ENCODE data around the gene EIF3K. TPM values are rescaled to one million over a fixed set of nuclear protein-coding genes. Genes with fewer than 3 reads are reported as not detected.

The EIF3K gene
- total RNA-seq, 6 donors from 2014 or later = 142 to 404 (median 242) TPM

DNA sequence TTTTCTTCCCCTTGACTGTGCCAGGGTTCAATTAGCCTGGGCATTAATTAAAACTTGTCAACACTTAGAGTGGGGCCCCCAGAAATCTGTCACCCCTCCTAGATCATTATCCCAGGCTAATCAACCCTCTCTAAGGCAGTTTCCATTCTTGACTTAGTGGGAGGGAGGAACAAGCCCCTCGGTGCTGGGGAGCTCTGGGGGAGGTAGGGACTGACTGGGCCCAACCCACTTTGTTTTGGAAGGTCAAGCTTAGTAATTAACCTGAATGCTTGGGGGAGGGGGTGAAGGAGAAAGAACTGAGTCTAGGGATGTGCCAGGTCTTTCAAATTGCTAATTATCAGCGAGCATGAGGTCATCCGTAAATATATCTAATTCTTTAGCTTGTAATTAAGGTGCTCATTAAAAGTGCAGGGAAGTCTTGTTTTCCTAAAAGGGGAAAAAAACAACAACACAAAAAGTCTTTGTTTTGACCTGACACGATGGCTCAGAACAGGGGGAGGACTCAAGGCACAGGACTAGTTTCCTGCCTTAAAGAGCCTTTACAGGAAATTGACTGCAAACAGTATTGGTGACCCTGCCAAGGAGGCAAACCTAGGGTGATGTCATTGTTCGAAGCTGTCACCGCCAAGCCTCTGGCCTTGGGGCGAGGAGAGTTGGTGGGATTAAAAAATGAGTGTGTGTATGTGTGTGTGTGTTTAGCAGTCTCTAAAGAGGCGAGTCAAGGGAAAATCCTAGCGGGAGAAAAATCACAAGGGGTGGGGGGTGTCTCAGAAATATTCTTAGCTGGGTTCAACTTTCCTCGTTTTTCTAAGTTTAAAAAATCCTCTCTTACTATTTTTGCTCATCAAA lies 47.9 kb downstream of the EIF3K start:
- Histone ChIP-seq H3K27ac (peak overlapping the region; percentile 87 to 97 (median 94)), H3K4me1 (peaks cover 99 to 100% (median 100%) of the 10 kb centered on the region in 4 donors), H3K27me3 (no peaks in the 10 kb centered on the region), H3K36me3 (no peaks in the 10 kb centered on the region), H3K9me3 (no peaks in the 10 kb centered on the region), H3K4me3 (no peak overlapping the region)
- no peak for DNase-seq
- 28% methylated on average over 10 of the region's 10 CpGs for WGBS, 2 donors
- ATAC-seq (ENCODE audit: low FRiP score in 2 of 2) = peak in 1 of 2 donors; percentile 80
- TF ChIP-seq, protein P1, sequence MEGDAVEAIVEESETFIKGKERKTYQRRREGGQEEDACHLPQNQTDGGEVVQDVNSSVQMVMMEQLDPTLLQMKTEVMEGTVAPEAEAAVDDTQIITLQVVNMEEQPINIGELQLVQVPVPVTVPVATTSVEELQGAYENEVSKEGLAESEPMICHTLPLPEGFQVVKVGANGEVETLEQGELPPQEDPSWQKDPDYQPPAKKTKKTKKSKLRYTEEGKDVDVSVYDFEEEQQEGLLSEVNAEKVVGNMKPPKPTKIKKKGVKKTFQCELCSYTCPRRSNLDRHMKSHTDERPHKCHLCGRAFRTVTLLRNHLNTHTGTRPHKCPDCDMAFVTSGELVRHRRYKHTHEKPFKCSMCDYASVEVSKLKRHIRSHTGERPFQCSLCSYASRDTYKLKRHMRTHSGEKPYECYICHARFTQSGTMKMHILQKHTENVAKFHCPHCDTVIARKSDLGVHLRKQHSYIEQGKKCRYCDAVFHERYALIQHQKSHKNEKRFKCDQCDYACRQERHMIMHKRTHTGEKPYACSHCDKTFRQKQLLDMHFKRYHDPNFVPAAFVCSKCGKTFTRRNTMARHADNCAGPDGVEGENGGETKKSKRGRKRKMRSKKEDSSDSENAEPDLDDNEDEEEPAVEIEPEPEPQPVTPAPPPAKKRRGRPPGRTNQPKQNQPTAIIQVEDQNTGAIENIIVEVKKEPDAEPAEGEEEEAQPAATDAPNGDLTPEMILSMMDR (IDR thresholded peaks at IDR 0.05) = no peak
- TF ChIP-seq EP300 (IDR thresholded peaks at IDR 0.05) (peak in 1 of 4 donors; percentile 62), POLR2A (IDR thresholded peaks at IDR 0.05) (no peak), POLR2AphosphoS5 (IDR thresholded peaks at IDR 0.05) (peak in 1 of 2 donors; percentile 64)

DNA sequence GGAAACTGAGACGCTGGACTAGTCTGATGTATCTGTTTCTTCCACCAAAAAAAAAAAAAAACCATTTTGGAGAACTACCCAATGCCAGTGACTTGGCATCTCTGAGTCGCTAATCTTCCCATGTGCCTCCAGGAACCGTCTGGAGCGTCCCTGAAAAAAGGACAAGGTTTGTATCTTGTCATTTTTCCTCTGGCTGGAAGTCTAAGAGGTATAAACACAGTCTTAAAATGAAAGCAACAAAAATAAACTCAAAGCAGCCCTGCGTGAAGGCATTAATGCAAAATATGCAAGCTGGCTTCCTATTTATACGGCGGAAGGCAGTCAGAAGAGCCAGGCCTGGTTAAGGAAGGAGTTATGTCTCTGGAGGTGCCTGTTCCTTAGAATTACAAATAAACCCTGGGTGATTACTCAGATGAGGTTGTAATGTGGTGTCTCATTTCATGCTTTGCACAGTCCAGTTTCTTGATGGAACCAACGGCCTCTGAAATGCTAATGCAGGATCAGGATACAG lies 48.7 kb downstream of the EIF3K start:
- H3K4me1 ChIP-seq = peaks cover 93 to 95% (median 94%) of the 10 kb centered on the region in 4 donors
- no peak for TF ChIP-seq POLR2AphosphoS5 (IDR thresholded peaks at IDR 0.05)
- no peak for TF ChIP-seq POLR2A (IDR thresholded peaks at IDR 0.05)
- TF ChIP-seq EP300 (IDR thresholded peaks at IDR 0.05) = no peak
- peak overlapping the region; percentile 87 to 97 (median 94) for H3K27ac ChIP-seq
- H3K36me3 ChIP-seq = peaks cover 0 to 4% (median 0%) of the 10 kb centered on the region in 4 donors
- DNase-seq (no peak), ATAC-seq (ENCODE audit: low FRiP score in 2 of 2) (no peak)
- H3K9me3 ChIP-seq = no peaks in the 10 kb centered on the region
- no peak overlapping the region for H3K4me3 ChIP-seq
- 18 to 39% methylated on average over 8 of the region's 8 CpGs for WGBS, 2 donors
- H3K27me3 ChIP-seq = no peaks in the 10 kb centered on the region

DNA sequence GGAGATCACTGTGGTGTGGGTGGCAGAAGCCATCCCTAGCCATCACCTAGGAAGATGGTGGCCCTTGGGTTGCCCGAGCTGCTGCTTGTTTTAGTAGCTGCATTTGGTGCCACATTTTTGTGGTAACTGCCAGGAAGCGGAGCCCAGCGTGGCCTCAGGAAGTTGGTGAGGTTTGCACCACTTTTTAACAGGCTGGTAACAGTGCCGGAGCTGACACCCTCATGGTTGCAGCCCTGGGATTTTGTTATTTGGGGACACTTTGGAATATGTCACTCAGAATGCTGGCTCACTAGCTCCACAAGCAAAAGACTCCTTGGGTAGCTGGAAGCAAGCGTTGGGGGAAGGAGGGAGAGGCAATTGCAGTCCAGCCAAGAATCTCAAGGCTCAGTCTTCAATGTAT lies 50.6 kb downstream of the EIF3K start:
- Histone ChIP-seq H3K36me3 (peaks cover 0 to 4% (median 0%) of the 10 kb centered on the region in 4 donors), H3K4me1 (peaks cover 83 to 90% (median 84%) of the 10 kb centered on the region in 4 donors), H3K27me3 (no peaks in the 10 kb centered on the region), H3K9me3 (no peaks in the 10 kb centered on the region), H3K4me3 (no peak overlapping the region), H3K27ac (peak overlapping the region; percentile 53 to 97 (median 82))
- DNase-seq (no peak), ATAC-seq (ENCODE audit: low FRiP score in 2 of 2) (no peak)
- TF ChIP-seq POLR2A (IDR thresholded peaks at IDR 0.05) (no peak), POLR2AphosphoS5 (IDR thresholded peaks at IDR 0.05) (no peak), EP300 (IDR thresholded peaks at IDR 0.05) (no peak)
- TF ChIP-seq, protein P1 (IDR thresholded peaks at IDR 0.05) = no peak
- WGBS, 2 donors = 41% methylated on average over 5 of the region's 5 CpGs; no CpG with 5 or more reads in 1 of the 2 donors

- ATAC-seq (ENCODE audit: low FRiP score in 2 of 2) (no peak), DNase-seq (no peak)
- Histone ChIP-seq H3K4me3 (no peak overlapping the region), H3K27me3 (no peaks in the 10 kb centered on the region), H3K27ac (peak overlapping the region; percentile 53 to 97 (median 82)), H3K4me1 (peaks cover 83 to 90% (median 84%) of the 10 kb centered on the region in 4 donors), H3K36me3 (peaks cover 0 to 4% (median 0%) of the 10 kb centered on the region in 4 donors), H3K9me3 (no peaks in the 10 kb centered on the region)
- TF ChIP-seq POLR2A (IDR thresholded peaks at IDR 0.05) (no peak), POLR2AphosphoS5 (IDR thresholded peaks at IDR 0.05) (no peak), EP300 (IDR thresholded peaks at IDR 0.05) (no peak)
- TF ChIP-seq, protein P1 (IDR thresholded peaks at IDR 0.05) = no peak
- WGBS, 2 donors = 56 to 69% methylated on average over 3 of the region's 3 CpGs
Measured at GRCh38 chr19:38670921-38671398, 52.0 kb downstream of the EIF3K start.

GRCh38 chr19:38671654-38672053 lies 52.7 kb downstream of the EIF3K start:
- DNase-seq (no peak), ATAC-seq (ENCODE audit: low FRiP score in 2 of 2) (no peak)
- no peaks in the 10 kb centered on the region for H3K27me3 ChIP-seq
- peaks cover 0 to 4% (median under 1%) of the 10 kb centered on the region in 4 donors for H3K36me3 ChIP-seq
- TF ChIP-seq POLR2A (IDR thresholded peaks at IDR 0.05) (no peak), EP300 (IDR thresholded peaks at IDR 0.05) (no peak), POLR2AphosphoS5 (IDR thresholded peaks at IDR 0.05) (no peak)
- TF ChIP-seq, protein P1 (IDR thresholded peaks at IDR 0.05) = no peak
- peak overlapping the region; percentile 33 to 97 (median 82) for H3K27ac ChIP-seq
- no peaks in the 10 kb centered on the region for H3K9me3 ChIP-seq
- 68 to 92% methylated on average over 4 of the region's 4 CpGs for WGBS, 2 donors
- H3K4me1 ChIP-seq = peaks cover 83 to 90% (median 84%) of the 10 kb centered on the region in 4 donors
- no peak overlapping the region for H3K4me3 ChIP-seq

Data from upper lobe of left lung (tissue), 6 donors.